ENCODE measurements around the gene CHRND. TPM values are rescaled to one million over a fixed set of nuclear protein-coding genes. Genes with fewer than 3 reads are reported as not detected.

The CHRND gene
- total RNA-seq, 2 experiments from 2014 or later, result not detected

DNA sequence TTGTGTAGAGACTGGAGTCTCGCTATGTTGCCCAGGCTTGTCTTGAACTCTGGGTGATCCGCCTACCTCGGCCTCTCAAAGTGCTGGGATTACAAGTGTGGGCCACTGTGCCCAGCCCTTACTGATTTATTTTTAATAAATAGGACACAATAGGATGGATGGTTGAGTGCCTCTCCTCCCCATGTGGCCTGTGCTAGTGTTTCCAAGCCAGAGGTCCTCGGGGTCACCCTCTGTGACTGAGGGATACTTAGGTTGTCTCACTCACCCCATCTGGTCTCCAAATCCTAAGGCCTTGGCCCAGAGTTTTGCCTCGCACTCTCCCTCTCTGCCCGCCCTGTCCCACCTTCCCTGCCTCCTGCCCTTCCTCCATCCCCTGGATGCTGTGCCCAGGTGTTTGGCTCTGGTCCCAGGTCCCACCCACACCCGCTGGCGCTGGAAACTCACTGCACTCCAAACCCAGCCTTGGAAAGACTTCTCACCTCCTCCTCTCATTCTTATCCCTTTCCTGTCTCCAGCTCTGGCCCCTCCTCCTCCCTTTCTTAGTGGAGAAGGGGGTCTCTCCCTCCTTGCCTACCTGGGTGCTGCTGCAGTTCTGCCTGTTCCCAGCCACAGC is 33.6 kb upstream of the CHRND start:
- no peak for ATAC-seq
- Mint-ChIP-seq H3K9me3 (no peaks in the 10 kb centered on the region), H3K4me3 (no peak overlapping the region), H3K27ac (no peak overlapping the region), H3K4me1 (ENCODE audit: low read depth) (no peaks in the 10 kb centered on the region), H3K27me3 (peaks cover 17% of the 10 kb centered on the region), H3K36me3 (ENCODE audit: low read depth) (no peaks in the 10 kb centered on the region)
- CTCF ChIA-PET, result no interaction called here
- intact Hi-C loops (cut with micrococcal nuclease), result no loop called here
- POLR2A ChIA-PET, result no interaction called here
- TF ChIP-seq, protein P1, sequence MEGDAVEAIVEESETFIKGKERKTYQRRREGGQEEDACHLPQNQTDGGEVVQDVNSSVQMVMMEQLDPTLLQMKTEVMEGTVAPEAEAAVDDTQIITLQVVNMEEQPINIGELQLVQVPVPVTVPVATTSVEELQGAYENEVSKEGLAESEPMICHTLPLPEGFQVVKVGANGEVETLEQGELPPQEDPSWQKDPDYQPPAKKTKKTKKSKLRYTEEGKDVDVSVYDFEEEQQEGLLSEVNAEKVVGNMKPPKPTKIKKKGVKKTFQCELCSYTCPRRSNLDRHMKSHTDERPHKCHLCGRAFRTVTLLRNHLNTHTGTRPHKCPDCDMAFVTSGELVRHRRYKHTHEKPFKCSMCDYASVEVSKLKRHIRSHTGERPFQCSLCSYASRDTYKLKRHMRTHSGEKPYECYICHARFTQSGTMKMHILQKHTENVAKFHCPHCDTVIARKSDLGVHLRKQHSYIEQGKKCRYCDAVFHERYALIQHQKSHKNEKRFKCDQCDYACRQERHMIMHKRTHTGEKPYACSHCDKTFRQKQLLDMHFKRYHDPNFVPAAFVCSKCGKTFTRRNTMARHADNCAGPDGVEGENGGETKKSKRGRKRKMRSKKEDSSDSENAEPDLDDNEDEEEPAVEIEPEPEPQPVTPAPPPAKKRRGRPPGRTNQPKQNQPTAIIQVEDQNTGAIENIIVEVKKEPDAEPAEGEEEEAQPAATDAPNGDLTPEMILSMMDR (IDR thresholded peaks at IDR 0.05), result no peak
- DNase-seq, result no peak

DNA sequence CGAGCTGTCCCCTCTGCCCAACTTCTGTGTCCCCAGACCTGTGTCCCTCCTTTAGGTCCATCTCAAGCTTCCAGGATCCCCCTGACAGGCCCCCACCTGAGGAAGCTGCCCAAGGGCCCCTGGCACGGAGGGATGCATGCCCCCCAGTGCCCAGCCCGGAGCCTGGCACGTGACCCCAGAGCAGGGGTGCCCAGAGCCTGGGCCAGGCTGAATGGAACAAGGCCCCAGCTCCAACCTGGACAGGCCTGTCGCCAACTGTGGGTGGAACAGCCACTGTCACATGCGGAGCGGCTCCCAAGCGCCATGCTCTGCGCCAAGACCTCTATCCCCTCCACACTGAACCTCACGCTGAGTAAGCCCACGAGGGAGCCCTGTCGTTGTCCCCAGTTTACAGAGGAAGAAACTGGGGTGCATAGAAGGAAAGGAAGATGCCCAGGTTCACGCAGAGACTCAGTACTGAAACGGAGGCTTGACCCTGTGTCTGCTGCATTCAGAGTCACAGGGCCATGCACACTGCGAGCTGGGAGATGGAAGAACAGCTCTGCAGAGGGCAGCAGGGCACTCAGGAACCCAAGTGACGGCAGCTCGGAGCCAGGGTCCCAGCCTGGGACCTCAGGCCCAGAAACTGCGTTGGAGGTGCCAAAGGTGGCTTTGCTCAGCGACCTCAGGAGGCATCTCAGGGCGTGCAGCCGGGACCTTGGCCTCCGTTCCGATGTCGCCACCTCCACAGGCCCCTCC is 32.8 kb upstream of the CHRND start:
- no peaks in the 10 kb centered on the region for H3K4me1 Mint-ChIP-seq (ENCODE audit: low read depth)
- DNase-seq, result no peak
- TF ChIP-seq, protein P1 (IDR thresholded peaks at IDR 0.05), result no peak

DNA sequence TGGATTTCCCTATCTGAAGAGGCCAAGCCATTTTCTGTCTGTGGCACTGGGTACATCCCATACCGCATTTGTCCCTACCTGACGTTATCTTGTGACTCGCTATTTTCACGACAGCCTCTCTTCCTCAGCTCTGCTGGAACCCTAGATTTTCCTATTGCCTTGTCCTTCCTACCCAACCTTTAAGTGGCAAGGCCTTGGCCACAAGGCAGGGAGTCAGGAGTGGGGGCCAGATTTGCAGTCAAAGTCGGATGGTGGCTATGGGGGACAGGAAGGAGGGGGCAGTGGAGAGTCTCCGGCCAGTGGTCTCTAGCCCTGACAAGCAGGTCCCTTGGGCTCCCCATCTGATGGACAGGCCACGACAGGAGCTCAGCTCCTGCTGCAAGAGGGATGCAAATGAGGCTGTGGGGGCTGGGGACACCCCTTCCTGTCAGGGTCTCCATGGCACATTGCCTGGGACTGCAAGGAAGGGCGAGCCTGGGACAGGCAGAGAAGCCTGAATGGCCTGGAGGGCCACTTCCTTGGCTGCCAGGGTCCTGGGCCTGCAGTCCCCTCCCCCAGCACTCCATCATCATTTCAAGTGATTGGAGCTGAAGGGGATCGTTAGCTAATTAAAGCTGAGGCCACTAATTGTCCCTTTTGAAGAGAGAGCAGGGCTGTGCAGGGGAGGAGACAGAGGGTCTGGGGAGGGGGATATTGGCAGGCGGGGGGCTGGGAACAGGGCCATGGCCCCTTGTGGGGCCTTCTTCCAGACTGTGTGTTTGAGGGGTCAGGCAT is 32.1 kb upstream of the CHRND start:
- ChIA-PET CTCF (interaction anchor here (2.3 kb wide), 1 partner anchor 28 kb away, joined by 5 read pairs; no protein-coding TSS in a partner anchor), POLR2A (no interaction called here)
- H3K4me1 Mint-ChIP-seq (ENCODE audit: low read depth), result no peaks in the 10 kb centered on the region
- TF ChIP-seq, protein P1 (IDR thresholded peaks at IDR 0.05), result no peak
- H3K27ac Mint-ChIP-seq, result no peak overlapping the region
- no peak for DNase-seq
- no peaks in the 10 kb centered on the region for H3K9me3 Mint-ChIP-seq
- no peak for ATAC-seq
- H3K27me3 Mint-ChIP-seq, result peaks cover 8% of the 10 kb centered on the region
- intact Hi-C loops (cut with micrococcal nuclease), result no loop called here
- no peaks in the 10 kb centered on the region for H3K36me3 Mint-ChIP-seq (ENCODE audit: low read depth)
- no peak overlapping the region for H3K4me3 Mint-ChIP-seq

More for the DNA sequence above, 32.8 kb upstream of the CHRND start:
- Mint-ChIP-seq H3K36me3 (ENCODE audit: low read depth) (no peaks in the 10 kb centered on the region), H3K27ac (no peak overlapping the region), H3K4me3 (no peak overlapping the region), H3K27me3 (peaks cover 13% of the 10 kb centered on the region), H3K9me3 (no peaks in the 10 kb centered on the region)
- CTCF ChIA-PET, result interaction anchor here (2.3 kb wide), 1 partner anchor 29 kb away, joined by 5 read pairs; no protein-coding TSS in a partner anchor
- ATAC-seq, result no peak
- POLR2A ChIA-PET, result no interaction called here
- intact Hi-C loops (cut with micrococcal nuclease), result no loop called here

DNA sequence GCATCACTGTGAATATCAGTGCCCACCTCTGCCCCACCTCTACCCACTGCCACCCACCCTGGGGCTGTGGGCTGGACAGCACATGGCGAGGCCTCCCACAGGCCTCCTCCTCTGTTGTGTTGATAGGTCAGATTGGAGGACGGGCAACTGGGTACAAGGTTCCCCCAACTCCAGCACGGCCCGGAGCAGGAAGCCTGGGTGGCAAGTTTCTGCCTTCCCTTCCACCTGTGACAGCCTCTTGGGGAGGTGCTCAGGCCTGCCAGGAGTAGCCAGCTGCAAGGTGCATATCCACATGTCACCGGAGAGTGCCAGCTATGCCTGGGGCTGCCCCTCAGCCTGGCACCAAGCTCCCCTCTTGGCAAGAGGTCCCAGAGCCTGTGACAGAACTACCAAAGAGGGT is 31.4 kb upstream of the CHRND start:
- DNase-seq, result no peak
- TF ChIP-seq, protein P1 (IDR thresholded peaks at IDR 0.05), result no peak
- Mint-ChIP-seq H3K36me3 (ENCODE audit: low read depth) (no peaks in the 10 kb centered on the region), H3K4me1 (ENCODE audit: low read depth) (no peaks in the 10 kb centered on the region), H3K27ac (no peak overlapping the region), H3K4me3 (no peak overlapping the region), H3K27me3 (peaks cover 3% of the 10 kb centered on the region), H3K9me3 (no peaks in the 10 kb centered on the region)
- ChIA-PET POLR2A (no interaction called here), CTCF (interaction anchor here (2.3 kb wide), 1 partner anchor 28 kb away, joined by 5 read pairs; no protein-coding TSS in a partner anchor)
- intact Hi-C loops (cut with micrococcal nuclease), result no loop called here
- no peak for ATAC-seq
